ENCODE measurements around the gene PLXND1.

Gene PLXND1

GRCh38 chr3:129598484-129598883 lies 8.0 kb downstream of the PLXND1 start:
- TF ChIP-seq, protein P1, sequence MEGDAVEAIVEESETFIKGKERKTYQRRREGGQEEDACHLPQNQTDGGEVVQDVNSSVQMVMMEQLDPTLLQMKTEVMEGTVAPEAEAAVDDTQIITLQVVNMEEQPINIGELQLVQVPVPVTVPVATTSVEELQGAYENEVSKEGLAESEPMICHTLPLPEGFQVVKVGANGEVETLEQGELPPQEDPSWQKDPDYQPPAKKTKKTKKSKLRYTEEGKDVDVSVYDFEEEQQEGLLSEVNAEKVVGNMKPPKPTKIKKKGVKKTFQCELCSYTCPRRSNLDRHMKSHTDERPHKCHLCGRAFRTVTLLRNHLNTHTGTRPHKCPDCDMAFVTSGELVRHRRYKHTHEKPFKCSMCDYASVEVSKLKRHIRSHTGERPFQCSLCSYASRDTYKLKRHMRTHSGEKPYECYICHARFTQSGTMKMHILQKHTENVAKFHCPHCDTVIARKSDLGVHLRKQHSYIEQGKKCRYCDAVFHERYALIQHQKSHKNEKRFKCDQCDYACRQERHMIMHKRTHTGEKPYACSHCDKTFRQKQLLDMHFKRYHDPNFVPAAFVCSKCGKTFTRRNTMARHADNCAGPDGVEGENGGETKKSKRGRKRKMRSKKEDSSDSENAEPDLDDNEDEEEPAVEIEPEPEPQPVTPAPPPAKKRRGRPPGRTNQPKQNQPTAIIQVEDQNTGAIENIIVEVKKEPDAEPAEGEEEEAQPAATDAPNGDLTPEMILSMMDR (IDR thresholded peaks at IDR 0.05; ENCODE audit: borderline replicate concordance, insufficient read depth, low read depth, low read length) = no peak
- no peak overlapping the region for H3K4me3 ChIP-seq (ENCODE audit: low read depth, low read length)

GRCh38 chr3:129598000-129598381 lies 8.5 kb downstream of the PLXND1 start:
- TF ChIP-seq, protein P1 (IDR thresholded peaks at IDR 0.05; ENCODE audit: borderline replicate concordance, insufficient read depth, low read depth, low read length) = no peak
- H3K4me3 ChIP-seq (ENCODE audit: low read depth, low read length) = no peak overlapping the region

DNA sequence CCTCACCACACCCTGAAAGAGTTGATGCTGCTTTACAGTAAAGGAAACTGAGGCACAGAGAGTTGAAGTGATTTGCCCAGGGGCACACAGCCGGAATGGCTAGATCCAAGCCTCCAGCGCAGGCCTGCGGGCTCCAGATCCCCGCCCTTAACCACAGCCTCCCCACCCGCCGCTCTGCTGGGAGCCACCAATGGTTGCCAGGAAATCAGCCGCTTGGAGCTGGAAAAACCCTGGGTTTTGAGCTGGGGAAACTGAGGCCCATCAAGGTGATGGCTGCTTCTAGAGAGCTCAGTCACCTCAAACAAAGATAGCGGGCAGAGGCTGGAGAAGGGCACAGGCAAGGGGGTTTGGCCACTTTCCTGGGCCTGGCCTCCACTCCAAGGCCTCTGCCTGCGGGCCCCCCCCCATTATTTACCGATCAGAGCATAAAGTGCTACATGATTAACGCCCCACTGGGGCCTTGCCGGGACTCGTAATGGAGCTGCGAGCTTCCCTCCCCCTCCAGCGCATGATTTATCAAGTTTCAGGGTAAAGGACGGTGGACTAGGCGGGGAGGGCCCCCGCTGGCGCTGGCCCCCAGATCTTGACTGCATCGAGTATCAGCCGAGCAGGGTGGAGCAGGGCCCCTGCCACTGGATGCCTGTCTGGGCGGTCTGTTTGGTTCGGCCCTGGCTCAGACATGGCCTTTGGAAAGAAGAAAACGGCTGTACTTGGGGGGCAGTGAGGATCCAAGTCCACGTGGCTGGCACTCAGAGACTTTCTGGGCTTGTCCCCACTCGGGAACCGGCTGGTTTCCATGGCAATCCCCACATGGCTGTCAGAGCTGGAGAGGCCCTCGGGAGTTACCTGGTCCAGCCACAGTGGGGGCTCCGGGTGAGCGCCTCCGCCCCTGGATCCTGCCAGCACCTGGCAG lies 9.1 kb downstream of the PLXND1 start:
- TF ChIP-seq, protein P1 (IDR thresholded peaks at IDR 0.05; ENCODE audit: borderline replicate concordance, insufficient read depth, low read depth, low read length) = no peak

DNA sequence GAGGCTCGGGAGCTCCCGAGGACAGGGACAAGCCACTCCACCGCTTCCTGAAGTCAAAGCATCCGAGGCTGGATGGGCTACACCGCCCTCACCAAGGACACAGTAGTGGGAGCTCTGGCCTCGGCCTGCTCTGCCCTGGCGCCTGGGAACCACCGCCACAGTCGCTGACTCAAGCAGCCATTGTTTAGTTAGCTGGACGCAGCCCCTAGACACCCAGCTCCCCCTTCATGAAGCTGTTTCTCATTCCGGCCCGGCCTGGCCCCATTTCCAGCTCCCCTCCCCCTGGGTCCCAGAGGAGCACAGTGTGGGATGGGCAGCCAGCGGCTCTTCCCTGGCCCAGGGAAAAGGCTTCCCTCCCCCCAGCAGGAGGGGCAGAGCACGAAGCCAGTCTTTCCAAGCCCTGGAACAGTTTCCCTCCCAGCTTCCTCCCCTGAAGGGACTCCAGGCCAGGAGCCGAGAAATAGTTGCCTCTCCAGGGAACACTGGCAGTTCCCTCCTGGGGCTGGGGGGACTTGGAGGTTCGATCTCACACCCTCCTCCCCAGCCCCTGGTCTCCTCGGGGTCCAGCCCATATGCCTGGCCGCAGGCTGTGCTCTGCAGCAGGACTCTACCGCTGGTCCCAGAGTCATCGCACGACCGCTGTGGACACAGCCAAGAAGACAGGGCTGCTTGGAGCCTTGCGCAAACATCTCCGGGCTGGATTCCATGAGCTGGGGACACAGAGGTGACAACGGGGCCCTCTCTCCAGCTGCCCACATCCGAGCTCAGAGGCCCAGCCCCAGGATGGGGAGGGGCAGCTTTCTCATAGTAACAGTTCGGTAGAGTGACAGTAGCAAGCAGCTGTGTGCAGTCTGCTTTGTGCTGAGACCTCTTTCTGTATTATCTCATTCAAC lies 10.0 kb downstream of the PLXND1 start:
- TF ChIP-seq, protein P1 (IDR thresholded peaks at IDR 0.05; ENCODE audit: borderline replicate concordance, insufficient read depth, low read depth, low read length) = no peak
- no peak overlapping the region for H3K4me3 ChIP-seq (ENCODE audit: low read depth, low read length)

More for the DNA sequence above, 9.1 kb downstream of the PLXND1 start:
- H3K4me3 ChIP-seq (ENCODE audit: low read depth, low read length) = no peak overlapping the region

- TF ChIP-seq, protein P1 (IDR thresholded peaks at IDR 0.05; ENCODE audit: borderline replicate concordance, insufficient read depth, low read depth, low read length) = no peak
- no peak overlapping the region for H3K4me3 ChIP-seq (ENCODE audit: low read depth, low read length)
Observed at GRCh38 chr3:129595544-129596193, 10.8 kb downstream of the PLXND1 start.

DNA sequence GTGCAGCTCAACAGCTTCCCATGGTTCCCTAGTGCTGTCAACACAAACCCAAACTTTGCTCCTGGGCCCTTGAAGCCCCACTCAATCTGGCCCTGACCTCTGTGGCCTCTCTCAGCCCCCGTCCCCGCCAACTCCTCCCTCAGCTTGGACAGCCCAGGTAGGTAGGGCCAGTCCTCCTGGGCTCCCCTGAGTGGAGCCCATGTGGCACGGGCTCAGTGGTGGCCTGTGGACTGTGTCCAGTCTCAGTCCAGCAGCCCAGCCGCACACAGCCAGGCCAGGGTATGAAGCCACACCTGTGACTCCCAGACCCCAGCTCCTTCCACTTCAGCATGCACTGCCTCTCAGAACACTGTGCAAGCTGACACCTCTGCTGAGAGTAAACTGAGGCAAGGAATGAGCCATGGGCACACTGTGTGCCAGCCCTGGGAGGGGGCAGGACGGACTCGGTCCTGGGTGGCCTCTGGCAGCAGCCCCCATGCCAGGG lies 11.5 kb downstream of the PLXND1 start:
- H3K4me3 ChIP-seq (ENCODE audit: low read depth, low read length) = no peak overlapping the region
- TF ChIP-seq, protein P1 (IDR thresholded peaks at IDR 0.05; ENCODE audit: borderline replicate concordance, insufficient read depth, low read depth, low read length) = no peak

All from GM12875 (cell line).